Panc1 (cell line): ENCODE results near the gene FCAMR.

Experiments
- CTCF ChIP-seq: fragments of 450-650 bp; IDR thresholded peaks from 2 replicates; pipeline ENCODE4 v1.5.1; 2017; ENCODE audit warnings: mild to moderate bottlenecking
- POLR2AphosphoS5 ChIP-seq: IDR thresholded peaks from 2 replicates; pipeline ENCODE4 v1.6.1; 2012; ENCODE audit warnings: mild to moderate bottlenecking, low read depth, low read length, moderate library complexity

- no peak for TF ChIP-seq CTCF
- TF ChIP-seq POLR2AphosphoS5, result no peak
Observed at GRCh38 chr1:206940588-206940936, 29.7 kb downstream of the FCAMR start.
